Amniotic stem cell (primary cell): Measurements from ENCODE around the gene LCE2A.
"Not testable (repeated sequence)": the region's sequence is repeated elsewhere in the genome, so short reads cannot be mapped to it uniquely, and the experiment has no call there.

Experiments used
- DNase-seq: peaks from one replicate; lab custom pipeline; 2025; lab: John Stamatoyannopoulos, UW

Gene LCE2A, protein sequence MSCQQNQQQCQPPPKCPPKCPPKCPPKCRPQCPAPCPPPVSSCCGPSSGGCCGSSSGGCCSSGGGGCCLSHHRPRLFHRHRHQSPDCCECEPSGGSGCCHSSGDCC

GRCh38 chr1:152697701-152698600, at the start of gene LCE2A:
Gene LCE2A, plus strand, starts transcription at chr1:152698345. Its CDS starts 557 bp downstream, at chr1:152698902.
- no peak for DNase-seq

DNA sequence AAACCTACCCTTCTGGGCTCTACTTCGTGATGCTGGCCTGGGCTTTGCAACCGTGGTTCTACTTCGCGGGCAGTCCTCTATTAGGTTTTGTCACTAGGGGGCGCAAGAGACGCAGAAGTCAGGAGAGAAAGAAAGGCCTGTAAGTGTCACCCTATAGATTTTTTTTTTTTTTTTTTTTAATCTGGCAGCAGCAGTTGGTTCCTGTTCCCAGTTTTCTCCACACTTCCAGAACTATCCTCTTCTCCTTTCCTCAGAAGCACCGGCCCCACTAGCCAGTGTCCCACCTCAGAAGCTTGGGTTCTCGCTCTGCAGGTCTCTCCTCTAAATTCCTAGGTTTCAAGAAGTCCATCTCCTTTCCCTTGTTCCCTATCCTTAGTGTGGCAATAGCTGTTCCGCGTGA, 44.0 kb upstream of the LCE2A start:
- DNase-seq: no peak

DNA sequence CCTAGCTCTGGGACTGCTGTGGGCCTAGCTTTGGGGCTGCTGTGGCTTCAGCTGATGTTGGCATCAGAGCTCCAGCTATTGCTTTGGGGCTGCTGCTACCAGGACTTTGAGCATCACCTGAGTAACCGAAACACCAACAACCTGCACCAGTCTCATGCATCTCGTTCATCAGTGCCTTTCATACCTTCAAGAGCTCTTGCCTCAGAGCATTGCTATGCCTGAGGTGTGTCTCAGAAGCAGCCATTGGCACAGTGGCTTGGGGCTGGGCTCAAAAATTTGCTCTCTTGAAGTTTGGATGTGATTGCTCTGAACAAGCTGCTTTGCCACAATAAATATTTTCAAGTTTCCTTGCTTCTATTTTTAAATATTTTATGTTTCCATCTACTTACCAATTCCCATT, 41.7 kb upstream of the LCE2A start:
- no peak for DNase-seq

GRCh38 chr1:152657677-152658076, 40.5 kb upstream of the LCE2A start:
- DNase-seq: no peak

DNA sequence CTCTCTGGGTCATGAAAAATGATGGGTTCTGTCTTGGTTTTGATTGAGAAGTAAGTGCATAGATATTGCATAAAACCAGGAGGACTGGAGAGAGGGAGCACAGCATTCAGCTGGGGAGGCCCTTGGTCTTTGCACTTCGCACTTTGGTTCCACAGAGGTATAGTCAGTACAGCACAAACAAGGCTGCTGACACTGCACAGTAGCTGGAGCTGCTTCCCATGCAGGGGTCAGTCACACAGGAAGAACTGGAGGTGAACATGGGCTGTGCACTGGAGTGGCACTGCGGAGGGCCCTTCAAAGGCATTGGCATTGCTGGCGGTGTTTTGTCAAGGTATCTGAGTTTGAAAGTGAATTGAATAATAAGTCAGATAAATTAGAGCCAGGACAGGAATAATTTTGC, 39.5 kb upstream of the LCE2A start:
- no peak for DNase-seq

GRCh38 chr1:152663098-152663497, 35.0 kb upstream of the LCE2A start, which contains the start of gene LCE2D:
Gene LCE2D, plus strand, starts transcription at chr1:152663380. Its CDS starts 726 bp downstream, at chr1:152664106.
- no peak for DNase-seq

- not testable (repeated sequence) for DNase-seq
These were observed 32.0 kb upstream of the LCE2A start for GRCh38 chr1:152666171-152666570.

DNA sequence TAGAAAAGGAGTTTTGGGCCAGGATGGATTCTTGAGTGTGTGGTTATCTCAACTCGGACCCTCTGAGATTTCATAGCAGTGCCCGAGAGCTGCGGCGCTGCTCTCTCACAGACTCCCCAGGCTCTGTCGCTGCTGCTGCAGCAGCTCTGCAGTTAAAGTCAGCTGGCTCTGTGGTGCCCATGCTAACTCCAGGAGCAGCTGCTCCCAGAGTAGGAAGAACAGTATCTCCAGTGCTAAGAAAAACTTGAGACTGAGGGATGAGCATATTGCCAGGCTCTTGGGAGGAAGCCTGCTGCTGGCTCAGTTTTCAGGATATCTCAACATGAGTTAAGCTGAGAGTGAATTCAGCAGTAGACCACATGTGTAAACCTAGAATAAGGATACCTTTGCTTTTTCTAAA, 30.5 kb upstream of the LCE2A start:
- DNase-seq: no peak

GRCh38 chr1:152673016-152673415, 25.1 kb upstream of the LCE2A start:
- no peak for DNase-seq

- DNase-seq: not testable (repeated sequence)
These were observed 23.2 kb upstream of the LCE2A start, which contains the start of gene LCE2C for GRCh38 chr1:152674983-152675382. Gene LCE2C, plus strand, starts transcription at chr1:152675279. Its CDS starts 737 bp downstream, at chr1:152676016.

DNA sequence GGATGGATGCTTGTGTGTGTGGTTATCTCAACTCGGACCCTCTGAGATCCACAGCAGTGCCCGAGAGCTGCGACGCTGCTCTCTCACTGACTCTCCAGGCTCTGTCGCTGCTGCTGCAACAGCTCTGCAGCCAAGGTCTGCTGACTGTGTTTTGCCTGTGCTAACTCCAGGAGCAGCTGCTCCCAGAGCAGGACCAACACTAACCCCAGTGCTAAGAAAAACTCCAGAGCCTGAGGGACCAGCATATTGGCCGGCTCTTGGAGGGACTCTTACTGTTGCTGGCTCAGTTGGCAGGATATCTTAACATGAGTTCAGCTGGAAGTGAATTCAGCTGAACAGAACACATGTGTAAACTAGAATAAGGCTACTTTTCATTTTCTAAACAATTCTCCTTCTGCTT, 18.7 kb upstream of the LCE2A start:
- no peak for DNase-seq

DNA sequence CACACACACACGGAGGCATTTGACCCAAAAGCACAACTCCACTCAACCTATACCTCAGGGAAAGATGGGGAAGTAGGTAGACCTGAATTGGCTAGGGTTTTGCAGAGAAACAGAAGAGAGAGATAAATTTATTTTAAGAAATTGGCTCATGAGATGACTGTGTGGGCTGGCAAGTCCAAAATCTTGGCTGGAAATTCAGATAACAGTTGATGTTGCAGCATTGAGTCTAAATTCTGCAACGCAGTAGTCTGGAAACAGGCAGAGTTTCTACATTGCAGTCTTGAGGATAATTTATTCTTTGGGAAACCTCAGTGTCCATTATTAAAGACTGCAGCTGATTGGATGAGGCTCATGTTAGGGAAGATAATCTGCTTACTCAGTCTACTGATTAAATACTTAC, 16.5 kb upstream of the LCE2A start:
- no peak for DNase-seq

DNA sequence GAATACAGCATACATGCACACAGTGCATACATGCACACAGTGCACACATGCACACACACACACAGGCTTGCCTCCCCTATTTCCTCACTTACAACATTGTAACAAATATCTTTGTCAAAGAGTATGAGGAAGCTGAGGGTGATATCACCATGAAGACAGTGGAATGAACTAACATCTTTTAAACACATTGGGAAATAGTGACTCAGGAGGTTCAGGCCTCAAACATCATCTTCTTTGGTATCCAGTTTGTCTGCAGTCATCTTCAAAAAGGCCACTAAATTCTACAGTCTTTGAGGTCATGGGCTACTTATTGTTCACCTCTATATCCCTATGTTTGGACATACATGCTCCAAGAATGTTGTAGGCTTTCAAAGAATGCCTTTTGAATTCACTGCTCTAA, 14.3 kb upstream of the LCE2A start:
- DNase-seq: no peak

GRCh38 chr1:152685823-152686222, 12.3 kb upstream of the LCE2A start, which contains the start of gene LCE2B:
Gene LCE2B, plus strand, starts transcription at chr1:152686123. Its CDS starts 721 bp downstream, at chr1:152686844.
- DNase-seq: not testable (repeated sequence)

DNA sequence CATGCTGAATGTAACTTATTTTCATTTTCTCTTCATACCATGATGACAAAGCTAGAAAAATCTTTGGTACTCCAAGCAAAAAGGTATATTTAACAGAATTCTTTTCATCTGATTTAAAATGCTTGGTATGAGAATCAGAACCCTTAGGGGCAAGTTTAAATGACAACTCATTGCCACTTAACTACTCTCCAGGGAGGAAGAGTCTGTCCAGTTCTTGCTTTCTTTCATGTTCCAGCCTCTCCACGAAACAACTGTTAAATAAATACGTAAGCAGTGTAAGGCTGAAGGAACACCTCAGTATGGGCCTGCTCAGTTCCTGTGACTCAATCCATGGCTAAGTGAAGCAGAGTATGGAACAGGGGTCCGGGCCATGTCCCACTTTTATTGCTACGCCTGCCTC, 1.6 kb downstream of the LCE2A start:
- DNase-seq: no peak

DNA sequence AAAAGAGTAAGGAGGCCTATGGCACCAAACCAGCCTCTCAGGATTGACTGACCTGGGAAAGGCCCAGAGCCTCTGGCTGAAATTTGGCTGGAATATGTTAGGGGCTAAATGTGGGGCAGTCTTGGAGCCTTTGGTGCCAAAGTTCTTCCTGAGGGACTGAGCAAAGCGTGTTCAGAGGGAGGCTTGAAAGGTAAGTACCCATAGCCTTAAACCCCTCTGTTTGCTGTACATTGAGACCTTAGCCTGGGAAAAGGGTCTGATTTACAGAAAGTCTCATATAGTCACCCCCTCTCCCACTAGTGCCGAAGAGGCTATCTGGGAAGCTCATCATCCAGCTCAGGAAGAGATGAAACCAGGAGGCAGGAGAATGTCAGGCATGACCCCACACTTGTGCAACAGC, 9.7 kb downstream of the LCE2A start, which contains the start of gene LCE4A:
TSS of gene LCE4A (plus strand) at position 301 of the 400 bp plus-strand sequence. CDS start 916 bp downstream, outside the sequence.
- DNase-seq: no peak

GRCh38 chr1:152718238-152718637, 20.1 kb downstream of the LCE2A start:
- DNase-seq: no peak

- DNase-seq: no peak
These were observed 27.1 kb downstream of the LCE2A start for GRCh38 chr1:152725261-152725660.

GRCh38 chr1:152728986-152729385, 30.8 kb downstream of the LCE2A start:
- DNase-seq: no peak

DNA sequence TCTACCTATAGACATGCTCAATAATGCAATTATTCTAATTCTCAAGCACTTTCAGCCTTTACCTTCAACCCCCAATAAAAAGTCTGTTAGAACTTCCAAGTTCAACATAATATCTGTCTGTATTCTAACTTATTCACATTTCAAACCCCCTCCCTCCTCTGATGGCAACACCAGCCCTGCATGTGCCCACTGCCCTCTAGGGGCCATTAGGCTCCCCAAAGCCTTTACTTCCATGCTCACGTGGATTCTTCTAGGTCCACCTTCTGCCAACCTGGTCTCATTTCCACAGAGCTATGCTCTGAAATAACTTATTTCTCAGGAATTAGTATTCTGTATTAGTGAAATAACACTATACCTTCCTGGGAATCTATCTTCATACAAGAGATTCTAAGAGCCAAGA, 37.5 kb downstream of the LCE2A start:
- DNase-seq: no peak

- DNase-seq: no peak
These were observed 39.9 kb downstream of the LCE2A start for GRCh38 chr1:152737997-152738396.

GRCh38 chr1:152739841-152740240, 41.7 kb downstream of the LCE2A start:
- no peak for DNase-seq

DNA sequence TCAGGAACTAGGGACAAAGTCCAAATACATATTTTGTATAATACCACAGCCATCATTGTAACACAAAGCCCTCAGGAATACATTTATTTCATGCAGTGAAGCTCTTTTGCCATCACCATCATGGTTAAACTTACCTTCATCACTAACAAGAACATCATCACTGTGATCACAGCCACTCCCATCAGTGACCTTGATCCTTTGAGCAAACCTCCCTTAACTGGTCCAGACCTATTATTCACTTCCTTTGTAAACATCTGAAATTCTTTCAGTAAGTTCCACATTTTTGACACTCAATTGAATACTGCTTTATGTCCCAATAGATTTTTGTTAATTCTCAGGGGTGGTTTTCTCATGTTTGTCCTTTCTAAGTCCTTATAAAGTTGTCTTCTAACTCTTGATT, 43.5 kb downstream of the LCE2A start:
- no peak for DNase-seq
